Ishikawa (cell line): Measurements from ENCODE around the gene EBF4.

Source experiments
- CEBPB ChIP-seq: IDR thresholded peaks from 2 replicates; pipeline ENCODE4 v1.6.1; 2012
- CREB1 ChIP-seq: IDR thresholded peaks from 2 replicates; pipeline ENCODE4 v1.6.1; 2012; ENCODE audit warnings: low read depth
- EGR1 ChIP-seq: IDR thresholded peaks from 2 replicates; pipeline ENCODE4 v1.6.1; 2012
- EP300 ChIP-seq: IDR thresholded peaks from 2 replicates; pipeline ENCODE4 v1.6.1; 2012; ENCODE audit warnings: borderline replicate concordance
- FOXM1 ChIP-seq: IDR thresholded peaks from 2 replicates; pipeline ENCODE4 v1.6.1; 2012; ENCODE audit warnings: low read depth, borderline replicate concordance
- MAX ChIP-seq: IDR thresholded peaks from 2 replicates; pipeline ENCODE4 v1.6.1; 2012
- NFIC ChIP-seq: IDR thresholded peaks from 2 replicates; pipeline ENCODE4 v1.6.1; 2012
- RAD21 ChIP-seq: IDR thresholded peaks from 2 replicates; pipeline ENCODE4 v1.6.1; 2012; ENCODE audit warnings: low read depth
- REST ChIP-seq: IDR thresholded peaks from 2 replicates; pipeline ENCODE4 v1.6.1; 2012; ENCODE audit warnings: low read depth, mild to moderate bottlenecking
- TAF1 ChIP-seq: IDR thresholded peaks from 2 replicates; pipeline ENCODE4 v1.6.1; 2012; ENCODE audit warnings: low read depth, mild to moderate bottlenecking
- TCF12 ChIP-seq: IDR thresholded peaks from 2 replicates; pipeline ENCODE4 v1.6.1; 2012; ENCODE audit warnings: low read depth
- TEAD4 ChIP-seq: IDR thresholded peaks from 2 replicates; pipeline ENCODE4 v1.6.1; 2012
- YY1 ChIP-seq: IDR thresholded peaks from 2 replicates; pipeline ENCODE4 v1.6.1; 2012; ENCODE audit warnings: low read depth
- ZBTB7A ChIP-seq: IDR thresholded peaks from 2 replicates; pipeline ENCODE4 v1.6.1; 2012; ENCODE audit warnings: low read depth
- TF ChIP-seq, protein P1 (sequence below): IDR thresholded peaks from 2 replicates; pipeline ENCODE4 v1.6.1; 2012

The EBF4 gene

GRCh38 chr20:2760297-2760951, 67.8 kb downstream of the EBF4 start:
- TF ChIP-seq FOXM1 (no peak), TEAD4 (no peak), CREB1 (no peak), YY1 (no peak), CEBPB (no peak), EGR1 (no peak), ZBTB7A (no peak), REST (no peak), TCF12 (no peak), MAX (no peak), TAF1 (no peak), RAD21 (no peak), NFIC (no peak)

DNA sequence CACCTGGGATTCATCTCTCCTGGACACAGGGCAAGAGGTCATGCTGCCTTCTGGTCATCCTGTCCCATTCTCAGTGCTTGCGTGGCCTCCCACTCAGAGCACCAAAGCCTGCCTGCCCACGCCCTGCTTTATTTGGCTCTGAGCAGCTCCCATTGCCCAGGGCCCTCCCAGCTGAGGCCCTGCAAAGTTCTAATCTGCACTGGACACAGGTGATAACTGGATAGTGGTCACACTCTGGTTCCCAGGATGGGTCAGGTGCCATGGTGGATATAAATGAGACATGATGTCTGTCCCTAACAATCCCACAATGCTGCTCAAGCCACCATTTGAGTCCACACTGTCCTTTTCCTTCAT, 68.3 kb downstream of the EBF4 start:
- TF ChIP-seq TAF1 = no peak
- TF ChIP-seq YY1 = no peak
- no peak for TF ChIP-seq TEAD4
- no peak for TF ChIP-seq TCF12
- TF ChIP-seq EGR1 = no peak
- TF ChIP-seq CREB1 = no peak
- TF ChIP-seq, protein P1, sequence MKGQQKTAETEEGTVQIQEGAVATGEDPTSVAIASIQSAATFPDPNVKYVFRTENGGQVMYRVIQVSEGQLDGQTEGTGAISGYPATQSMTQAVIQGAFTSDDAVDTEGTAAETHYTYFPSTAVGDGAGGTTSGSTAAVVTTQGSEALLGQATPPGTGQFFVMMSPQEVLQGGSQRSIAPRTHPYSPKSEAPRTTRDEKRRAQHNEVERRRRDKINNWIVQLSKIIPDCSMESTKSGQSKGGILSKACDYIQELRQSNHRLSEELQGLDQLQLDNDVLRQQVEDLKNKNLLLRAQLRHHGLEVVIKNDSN = no peak

- TF ChIP-seq CREB1 (no peak), TCF12 (no peak), ZBTB7A (no peak), YY1 (no peak), TEAD4 (no peak), NFIC (no peak), MAX (no peak), FOXM1 (no peak), REST (no peak), EP300 (no peak), RAD21 (no peak), EGR1 (no peak), CEBPB (no peak), TAF1 (no peak)
- TF ChIP-seq, protein P1 = no peak
These were observed 69.3 kb downstream of the EBF4 start for GRCh38 chr20:2761885-2762284.

DNA sequence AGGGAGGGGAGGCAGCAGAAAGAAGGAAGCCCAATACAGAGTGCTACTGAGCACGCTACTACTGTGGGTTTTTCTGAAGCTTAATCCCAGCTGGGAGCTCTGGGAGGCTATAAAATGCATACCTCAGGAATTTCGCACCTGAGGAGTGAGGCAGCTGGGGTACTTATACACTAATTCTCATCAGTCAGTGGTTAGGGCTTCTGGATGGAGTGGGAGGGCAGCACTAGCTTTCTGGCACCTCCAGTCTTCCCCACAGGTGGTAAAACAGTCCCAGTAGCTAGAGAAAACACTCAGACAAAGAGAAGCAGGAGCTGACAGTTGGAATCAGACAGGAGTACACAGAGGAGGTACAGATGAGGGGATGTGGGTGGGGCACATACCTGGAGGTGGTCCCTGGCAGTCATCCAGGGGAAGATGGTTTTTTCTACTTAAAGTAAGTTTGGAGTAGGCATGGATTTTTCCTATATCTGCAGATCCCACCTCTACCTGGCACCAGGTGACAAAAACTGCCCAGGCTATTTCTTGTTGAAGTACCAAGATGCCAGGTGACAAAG, 70.1 kb downstream of the EBF4 start:
- TF ChIP-seq TCF12 = no peak
- no peak for TF ChIP-seq TEAD4
- TF ChIP-seq ZBTB7A = no peak
- TF ChIP-seq NFIC = no peak

GRCh38 chr20:2763186-2763585, 70.6 kb downstream of the EBF4 start:
- TF ChIP-seq RAD21 (no peak), ZBTB7A (no peak), MAX (no peak)

DNA sequence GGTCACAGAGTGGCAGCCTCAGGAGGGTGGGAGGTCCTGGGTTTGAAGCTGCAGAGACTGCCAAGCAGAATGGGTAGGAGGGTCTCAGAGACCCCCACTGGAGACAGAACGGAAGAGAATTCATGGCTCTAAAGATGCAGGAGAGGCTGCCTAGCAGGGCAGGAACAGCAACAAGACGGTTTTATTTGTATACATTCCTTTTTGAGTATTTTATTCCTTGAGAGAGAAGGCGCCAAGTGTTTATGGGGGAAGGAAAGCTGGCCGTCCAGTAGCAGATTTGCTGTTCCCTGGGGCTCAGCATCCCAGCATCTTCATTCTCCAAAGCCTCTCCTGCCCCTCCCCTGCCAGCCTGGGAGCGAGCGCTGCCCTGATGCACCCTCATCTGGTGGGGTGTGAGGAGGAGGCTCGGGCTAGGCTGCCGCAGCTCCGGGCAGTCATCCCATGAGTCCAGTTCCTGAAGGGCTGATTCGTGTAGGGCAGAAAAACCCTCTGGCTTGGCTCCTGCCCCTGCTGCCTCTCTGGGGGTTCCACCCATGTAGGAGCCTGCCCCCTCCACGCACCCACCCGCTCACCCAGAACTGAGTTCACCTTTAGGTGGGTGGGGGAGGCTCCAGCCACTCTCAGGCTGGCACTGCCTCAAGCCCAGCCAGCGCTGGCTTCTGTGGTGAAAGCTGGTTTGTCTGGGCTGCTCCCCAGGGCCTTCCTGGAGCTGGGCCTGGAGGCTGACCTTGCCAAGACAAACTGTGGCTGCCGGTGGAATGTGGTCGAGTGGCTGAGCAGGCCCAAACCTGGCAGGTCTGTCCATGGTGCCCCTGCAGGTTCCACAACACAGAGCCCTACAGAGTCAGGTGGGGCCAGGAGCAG, 75.4 kb downstream of the EBF4 start:
- TF ChIP-seq REST (peak; percentile 54), YY1 (0 out of 2 replicates have a peak, but pooled peaks have one; percentile 38), CREB1 (no peak), NFIC (peak; percentile 98), ZBTB7A (0 out of 2 replicates have a peak, but pooled peaks have one; percentile 6), MAX (peak; percentile 67), FOXM1 (no peak), TAF1 (no peak), TCF12 (peak; percentile 89), EGR1 (peak; percentile 46; the same call in 1 of the 2 replicates), RAD21 (no peak; the same call in 1 of the 2 replicates), CEBPB (no peak), TEAD4 (peak; percentile 92), EP300 (peak; percentile 58; the same call in 1 of the 2 replicates)
- TF ChIP-seq, protein P1 = peak; percentile 57
